Heart left ventricle (tissue), 13 donors: ENCODE measurements around the gene ZDHHC14.

Experiments used
- POLR2A ChIP-seq, 2 donors: fragments of 450-650 bp; IDR thresholded peaks; one replicate each; pipeline ENCODE4 v1.6.1; 2017; ENCODE audit warnings: antibody characterized with exemption in 2 of 2, mild to moderate bottlenecking in 2 of 2, moderate library complexity in 2 of 2
- TF ChIP-seq, protein P1 (sequence below), 12 donors: fragments of 200-600 bp; sonication (generic) in 4 of 12; IDR thresholded peaks; one replicate each; pipeline versions ENCODE4 v1.5.0 to v1.8.0; 2018 to 2022; ENCODE audit warnings: antibody characterized with exemption in 12 of 12, mild to moderate bottlenecking in 5 of 12
- donor health status: ischemic (EF 13 %, LVEDD 7.1; RV severe dilation, severe dysfunction).
- donor health status: DM: no; HTN: yes; CAD: no.
- donor health status: DM: no; HTN: no; CAD: no.
- donor health status: ischemic (EF 25% LVEDD 6.9; RV normal size, moderate dysfunction).
- donor health status: ischemic (EF 25% LVEDD 5.7; RV mildly dilated, moderate dysfunction).
- donor health status: ischemic (EF 35%, LVEDD 5.7; RV mildly dilated, moderate dysfunction).
- donor health status: nonischemic (EF 11% LVEDD 7.7; RV severe dilation, severe dysfunction).
- donor health status: DM: yes; HTN: yes; CAD: no.
- donor health status: PGD.
- donor health status: ischemic (EF 29% LVEDD 5.4; RV normal size, mild dysfunction).
- donor health status: nonischemic (EF 23%, LVEDD 6.1; RV moderate dilation, normal function).

DNA sequence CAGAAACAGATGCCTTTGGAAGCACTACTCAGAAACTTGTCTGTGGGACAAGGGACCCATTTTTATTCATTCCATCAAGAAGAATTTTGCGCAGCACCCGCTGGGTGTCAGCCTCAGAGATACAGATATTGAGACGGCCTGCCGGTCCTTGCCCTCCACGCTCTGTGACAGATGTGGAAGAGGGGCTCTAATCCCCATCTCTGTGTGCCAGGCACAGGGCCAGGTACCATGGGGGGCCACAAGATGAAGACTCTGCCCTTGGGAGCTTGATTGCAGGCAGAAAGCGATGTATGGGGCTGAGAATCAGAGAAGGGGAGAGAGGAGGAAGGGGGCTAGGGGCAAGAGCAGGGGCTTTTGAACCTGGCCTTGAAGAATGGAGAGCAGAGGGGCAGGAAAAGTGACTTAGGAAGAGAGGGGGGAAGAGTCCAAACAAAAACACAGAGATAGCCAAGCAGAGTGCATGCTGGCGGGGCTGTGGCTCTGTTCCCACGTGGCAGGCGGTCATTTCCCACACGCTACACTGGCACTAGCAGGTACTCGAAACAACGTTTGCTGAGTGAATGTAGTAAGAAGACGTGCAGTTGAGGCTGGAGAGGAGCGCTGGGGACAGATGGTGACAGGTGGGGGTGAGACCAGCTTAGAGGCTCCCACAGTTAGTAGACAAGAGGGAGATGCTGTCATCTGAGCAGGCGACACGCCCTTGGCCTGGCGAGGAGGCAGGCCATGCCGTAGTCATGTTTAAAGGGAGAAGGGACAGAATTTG is 271.8 kb downstream of the ZDHHC14 start:
- TF ChIP-seq POLR2A (IDR thresholded peaks at IDR 0.05), result no peak
- TF ChIP-seq, protein P1, sequence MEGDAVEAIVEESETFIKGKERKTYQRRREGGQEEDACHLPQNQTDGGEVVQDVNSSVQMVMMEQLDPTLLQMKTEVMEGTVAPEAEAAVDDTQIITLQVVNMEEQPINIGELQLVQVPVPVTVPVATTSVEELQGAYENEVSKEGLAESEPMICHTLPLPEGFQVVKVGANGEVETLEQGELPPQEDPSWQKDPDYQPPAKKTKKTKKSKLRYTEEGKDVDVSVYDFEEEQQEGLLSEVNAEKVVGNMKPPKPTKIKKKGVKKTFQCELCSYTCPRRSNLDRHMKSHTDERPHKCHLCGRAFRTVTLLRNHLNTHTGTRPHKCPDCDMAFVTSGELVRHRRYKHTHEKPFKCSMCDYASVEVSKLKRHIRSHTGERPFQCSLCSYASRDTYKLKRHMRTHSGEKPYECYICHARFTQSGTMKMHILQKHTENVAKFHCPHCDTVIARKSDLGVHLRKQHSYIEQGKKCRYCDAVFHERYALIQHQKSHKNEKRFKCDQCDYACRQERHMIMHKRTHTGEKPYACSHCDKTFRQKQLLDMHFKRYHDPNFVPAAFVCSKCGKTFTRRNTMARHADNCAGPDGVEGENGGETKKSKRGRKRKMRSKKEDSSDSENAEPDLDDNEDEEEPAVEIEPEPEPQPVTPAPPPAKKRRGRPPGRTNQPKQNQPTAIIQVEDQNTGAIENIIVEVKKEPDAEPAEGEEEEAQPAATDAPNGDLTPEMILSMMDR (IDR thresholded peaks at IDR 0.05), result no peak
